GM19468 (cell line): Measurements from ENCODE around the gene ID2.

ENCODE experiments used
- ATAC-seq: cut with Tn5 transposase; IDR thresholded peaks from one replicate; pipeline ENCODE4 v1.9.1; 2021; ENCODE audit warnings: mild to moderate bottlenecking, moderate library complexity, moderate number of reproducible peaks; ENCODE audit not compliant: unreplicated experiment; ENCODE audit errors: extremely low read depth

ID2 gene, protein sequence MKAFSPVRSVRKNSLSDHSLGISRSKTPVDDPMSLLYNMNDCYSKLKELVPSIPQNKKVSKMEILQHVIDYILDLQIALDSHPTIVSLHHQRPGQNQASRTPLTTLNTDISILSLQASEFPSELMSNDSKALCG

DNA sequence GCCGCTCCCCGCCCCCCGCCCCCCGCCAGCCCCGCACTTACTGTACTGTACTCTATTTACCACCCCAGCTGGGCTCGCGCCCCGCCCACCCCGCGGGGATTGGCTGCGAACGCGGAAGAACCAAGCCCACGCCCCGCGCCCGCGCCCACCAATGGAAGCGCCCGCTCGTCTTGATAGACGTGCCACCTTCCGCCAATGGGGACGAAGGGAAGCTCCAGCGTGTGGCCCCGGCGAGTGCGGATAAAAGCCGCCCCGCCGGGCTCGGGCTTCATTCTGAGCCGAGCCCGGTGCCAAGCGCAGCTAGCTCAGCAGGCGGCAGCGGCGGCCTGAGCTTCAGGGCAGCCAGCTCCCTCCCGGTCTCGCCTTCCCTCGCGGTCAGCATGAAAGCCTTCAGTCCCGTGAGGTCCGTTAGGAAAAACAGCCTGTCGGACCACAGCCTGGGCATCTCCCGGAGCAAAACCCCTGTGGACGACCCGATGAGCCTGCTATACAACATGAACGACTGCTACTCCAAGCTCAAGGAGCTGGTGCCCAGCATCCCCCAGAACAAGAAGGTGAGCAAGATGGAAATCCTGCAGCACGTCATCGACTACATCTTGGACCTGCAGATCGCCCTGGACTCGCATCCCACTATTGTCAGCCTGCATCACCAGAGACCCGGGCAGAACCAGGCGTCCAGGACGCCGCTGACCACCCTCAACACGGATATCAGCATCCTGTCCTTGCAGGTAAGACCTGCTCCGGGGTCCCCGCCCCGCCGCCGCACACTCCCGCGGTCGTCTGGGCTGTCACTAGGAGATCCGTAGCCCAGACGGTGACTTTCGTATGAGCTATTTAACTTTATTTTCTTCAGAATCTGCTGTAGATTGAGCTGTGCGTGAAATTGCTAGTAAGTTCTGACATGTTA is at the start of gene ID2:
ID2 (plus strand) TSS at position 271 of the 907 bp plus-strand sequence; CDS start at position 381, 110 bp downstream.
- peak; percentile 57 for ATAC-seq

DNA sequence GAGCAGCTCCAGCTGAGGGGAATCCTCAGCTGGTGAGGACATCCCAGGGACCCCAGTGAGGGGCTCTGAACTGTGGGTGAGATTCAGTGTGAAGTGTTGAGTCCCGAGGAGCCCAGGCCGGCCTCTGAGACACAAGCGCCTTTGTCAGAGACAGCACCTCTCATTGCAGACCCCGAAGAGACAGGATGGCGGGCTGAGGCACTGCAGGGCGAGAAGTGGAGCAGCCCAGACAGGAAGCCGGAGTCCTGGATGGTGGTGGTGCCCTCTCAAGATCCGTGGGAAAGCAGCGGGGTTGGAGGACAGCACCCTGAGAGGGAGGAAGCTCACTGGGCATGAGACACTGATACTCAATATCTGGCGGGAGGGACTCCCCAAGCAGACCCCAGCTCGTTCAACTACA is 49.1 kb upstream of the ID2 start:
- no peak for ATAC-seq

DNA sequence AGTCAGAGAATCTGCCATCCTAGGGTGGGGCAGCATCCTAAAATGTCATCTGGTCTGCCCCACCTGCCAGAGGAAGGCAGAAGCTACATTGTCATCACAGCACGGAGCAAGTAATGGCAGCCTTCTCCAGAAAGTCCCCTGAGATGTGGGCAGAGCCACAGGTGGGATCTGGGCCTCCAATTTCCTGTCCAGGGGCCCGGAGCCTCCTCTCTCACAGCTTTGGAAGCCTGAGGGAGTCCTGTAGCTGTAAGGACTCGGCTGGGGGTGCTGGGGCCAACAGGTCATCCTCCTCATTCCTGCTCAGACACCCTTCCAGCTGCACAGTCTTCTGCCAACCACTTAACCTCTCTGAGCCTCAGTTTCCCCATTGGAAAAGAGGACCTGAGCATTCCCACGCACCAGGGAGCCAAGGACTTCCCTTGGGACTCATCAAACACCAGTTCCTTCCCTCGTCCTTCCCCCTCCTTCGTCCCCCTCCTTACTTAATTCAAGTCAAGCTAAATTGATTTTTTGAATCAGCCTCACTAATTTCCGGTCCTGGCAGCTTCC is 48.6 kb upstream of the ID2 start:
- ATAC-seq = no peak

DNA sequence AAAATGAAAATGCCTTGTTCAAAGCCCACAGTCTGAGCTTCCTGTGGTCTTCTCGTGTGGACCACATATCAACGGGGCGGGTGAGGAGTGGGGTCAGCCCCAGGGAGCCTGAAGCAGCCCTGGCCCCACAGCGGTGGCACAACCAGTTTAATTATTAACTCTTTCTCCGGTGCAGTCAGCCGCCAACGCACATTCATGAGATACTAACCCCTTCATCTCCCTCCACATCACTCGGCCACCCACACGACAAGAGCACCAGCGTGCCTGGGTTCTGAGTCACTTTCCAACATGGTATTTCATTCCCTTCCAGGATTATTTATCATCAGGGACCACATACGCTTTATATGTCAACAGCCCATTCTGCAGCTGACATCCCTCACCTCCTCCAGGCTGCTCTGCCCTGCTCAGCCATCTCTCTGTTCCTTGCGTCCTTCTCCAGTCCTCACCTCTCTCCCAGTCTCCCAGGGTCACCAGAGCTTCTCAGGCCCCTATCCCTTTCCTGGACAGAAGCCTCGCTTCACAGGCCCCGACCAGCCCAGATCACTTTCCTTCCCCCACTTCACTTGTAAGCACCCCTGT is 48.0 kb upstream of the ID2 start:
- no peak for ATAC-seq

DNA sequence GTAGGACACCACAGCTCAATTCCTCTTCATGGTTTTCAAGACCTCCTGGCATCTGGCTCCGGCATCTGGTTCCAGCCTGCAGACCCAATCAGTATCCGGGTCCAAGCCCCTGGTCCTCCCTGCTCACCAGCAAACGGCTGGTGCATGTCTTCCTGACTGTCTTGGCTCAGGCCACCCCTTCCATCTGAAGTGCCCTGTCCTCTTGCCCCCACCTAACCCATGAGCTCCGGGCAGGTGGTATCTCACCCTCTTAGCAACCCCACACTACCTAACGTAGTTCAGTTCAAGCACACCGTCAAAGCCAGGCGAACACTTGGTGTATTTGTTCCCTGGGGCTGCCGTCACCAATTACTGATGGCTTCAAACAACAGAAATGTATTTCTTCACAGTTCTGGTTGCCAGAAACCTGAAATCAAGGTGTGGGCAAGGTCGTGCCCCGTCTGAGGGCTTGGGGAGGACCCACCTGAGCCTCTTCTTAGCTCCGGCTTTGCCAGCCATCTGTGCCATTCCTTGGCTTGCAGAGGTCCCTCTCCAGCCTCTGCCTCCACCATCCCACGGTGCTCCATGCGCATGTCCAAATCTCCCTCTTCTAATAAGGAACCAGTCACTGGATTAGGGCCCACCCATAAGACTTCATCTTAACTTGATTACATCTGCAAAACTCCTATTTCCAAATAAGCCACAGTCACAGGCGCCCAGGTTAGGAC is 47.2 kb upstream of the ID2 start:
- no peak for ATAC-seq

DNA sequence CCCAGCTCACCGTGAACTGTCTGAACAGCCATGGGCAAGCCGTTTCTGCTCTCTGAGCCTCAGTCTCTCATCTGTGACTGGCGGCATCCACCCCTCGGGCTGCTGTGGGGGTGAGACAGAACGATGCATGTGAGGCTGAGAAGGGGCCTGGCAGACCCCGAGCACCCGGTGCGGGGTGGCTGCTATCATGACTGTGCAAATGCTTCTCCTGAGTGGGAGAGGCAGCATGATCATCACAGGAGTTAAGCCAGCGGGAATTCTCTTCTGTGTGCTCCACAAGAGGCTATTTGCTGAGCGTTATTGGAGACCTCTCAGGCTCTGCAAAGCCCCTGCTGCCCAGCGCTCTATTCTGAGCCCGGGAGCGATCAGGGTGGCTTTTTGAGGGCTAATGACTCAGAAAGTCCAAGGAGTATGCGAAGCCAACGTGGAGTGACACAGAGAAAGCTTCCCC is 45.8 kb upstream of the ID2 start:
- ATAC-seq = no peak

DNA sequence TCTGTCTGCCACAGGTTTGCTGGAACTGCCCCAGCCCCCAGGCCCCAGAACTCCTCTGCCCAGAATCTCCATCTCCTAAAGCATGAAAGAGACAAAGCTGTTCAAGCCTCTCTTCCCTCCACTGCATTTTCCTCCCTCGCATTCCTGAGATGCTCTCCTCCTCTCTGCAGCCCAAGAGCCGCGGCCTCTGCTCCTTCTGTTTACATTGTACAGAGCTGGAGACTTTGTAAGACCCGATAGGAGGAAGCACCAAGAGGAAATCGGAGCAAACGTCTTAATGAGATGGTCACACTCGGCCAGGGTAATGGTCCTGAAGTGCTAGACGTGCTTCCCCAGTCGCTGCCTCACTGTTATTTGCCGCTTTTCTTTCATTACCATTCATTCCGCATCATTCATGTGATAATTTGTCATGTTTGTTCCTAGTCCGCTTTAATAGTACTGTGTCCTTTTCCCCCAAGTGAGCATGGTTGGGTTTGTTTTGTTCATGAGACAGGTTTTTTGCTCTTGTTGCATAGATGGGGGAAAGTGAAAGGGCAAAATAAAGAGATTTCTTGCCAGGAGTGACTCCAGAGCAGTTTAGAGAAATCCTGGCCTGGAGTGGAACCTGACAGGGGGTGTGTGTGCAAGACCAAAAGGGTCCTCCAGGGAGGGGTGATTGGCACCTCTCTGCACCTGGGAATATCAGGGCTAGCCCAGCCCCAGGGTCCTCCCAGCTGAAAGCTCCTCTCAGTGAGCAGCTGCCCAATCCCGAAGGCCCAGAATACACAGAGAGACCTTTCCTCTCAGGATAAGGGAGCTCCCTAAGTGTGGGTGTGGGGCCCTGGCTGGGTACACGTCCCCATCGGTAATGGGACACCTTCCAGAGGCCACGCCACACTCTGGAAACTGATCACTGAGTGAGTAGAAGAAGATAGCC is 44.9 kb upstream of the ID2 start:
- ATAC-seq = no peak

DNA sequence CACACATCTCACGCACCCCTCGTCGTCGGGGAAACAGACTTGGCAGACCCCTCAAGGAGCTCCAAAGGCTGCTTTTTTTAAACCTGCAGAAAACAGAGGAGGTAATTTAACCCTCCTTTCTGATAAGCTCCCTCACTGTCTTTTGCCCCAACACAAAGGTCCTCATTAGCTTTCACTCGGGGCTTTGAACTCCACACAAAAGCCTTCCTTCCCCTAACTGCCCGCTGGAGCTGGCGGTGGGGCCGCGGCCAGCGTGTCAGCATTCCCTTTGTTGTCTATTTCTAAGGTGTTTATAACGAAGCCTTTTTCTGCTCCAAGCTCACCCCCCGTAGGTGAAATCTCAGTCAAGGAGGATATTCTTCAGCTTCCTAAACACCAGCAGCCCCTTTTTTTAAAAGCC is 43.5 kb upstream of the ID2 start:
- no peak for ATAC-seq

DNA sequence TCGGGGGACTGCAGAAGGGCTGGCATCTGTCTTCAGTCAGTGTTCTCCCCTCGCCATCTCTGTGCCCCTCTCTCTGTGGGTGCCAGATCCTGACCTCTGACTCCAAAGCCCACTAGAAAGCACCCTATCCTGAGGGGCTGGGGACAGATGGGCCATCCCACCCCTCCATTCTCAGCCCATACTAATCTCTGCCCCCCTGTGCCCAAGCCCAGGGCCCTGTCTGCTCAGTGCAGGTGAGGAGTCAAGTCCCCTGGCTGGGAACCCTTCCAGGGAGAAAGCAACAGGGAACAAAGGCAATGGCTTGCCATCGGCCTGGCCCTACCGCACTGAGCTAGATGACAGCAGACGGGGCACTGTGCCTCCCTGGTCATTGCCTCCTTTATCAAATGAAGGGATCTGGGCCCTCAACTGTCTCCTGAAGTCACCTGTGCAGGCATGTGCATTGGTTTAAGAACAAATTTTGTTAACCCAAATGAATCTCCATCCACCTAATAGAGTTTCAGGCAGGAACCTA is 42.7 kb upstream of the ID2 start:
- no peak for ATAC-seq

DNA sequence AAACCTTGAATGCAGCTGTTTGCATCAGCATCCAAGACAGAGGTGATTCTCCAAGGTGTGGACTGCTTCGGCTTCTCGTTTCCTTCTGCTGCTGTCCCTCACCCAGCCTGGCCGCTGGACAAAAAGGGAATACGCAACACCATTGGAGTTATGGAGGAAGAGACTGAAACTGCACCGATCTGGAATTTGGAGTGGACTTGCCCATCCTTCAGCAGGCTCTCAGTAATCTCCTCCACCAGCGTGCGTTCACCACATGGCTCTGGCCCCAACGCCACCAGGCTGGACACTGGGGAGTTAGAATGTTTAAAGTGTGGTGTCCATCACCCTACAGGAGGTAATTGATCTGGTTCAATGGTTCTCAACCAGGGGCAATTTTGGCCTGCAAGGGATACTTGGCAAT is 41.4 kb upstream of the ID2 start:
- ATAC-seq = no peak

DNA sequence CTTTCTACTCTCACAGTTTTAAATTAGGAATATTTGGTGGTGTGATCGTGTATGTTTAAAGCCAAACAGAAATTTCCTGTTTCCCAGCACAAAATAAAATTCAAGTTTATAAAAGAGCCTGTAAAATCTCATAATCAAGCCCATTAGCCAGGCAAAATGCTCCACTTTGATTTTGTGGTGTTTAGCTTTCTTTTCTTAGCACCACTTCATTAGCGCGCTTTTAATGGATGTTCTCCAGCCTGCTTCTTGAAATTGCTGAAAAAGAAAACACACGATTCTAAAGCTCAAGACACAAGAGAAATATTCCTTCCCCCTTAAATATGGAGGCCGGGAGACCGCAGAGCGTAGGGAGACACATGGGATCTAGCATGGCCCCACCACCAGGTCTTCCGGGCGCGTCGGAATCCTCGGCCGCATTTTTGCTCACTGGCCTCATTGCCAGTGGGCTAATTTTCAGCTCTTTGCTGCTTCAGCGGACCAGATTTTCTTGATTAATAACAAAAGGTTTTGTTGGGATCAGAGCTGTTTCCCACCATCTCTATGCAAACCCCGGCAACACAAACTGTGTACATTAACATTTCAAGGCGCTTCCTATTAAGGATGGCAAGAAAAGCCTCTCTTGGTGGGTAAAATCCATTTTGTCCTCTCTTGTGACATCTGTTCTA is 40.4 kb upstream of the ID2 start:
- ATAC-seq = no peak

DNA sequence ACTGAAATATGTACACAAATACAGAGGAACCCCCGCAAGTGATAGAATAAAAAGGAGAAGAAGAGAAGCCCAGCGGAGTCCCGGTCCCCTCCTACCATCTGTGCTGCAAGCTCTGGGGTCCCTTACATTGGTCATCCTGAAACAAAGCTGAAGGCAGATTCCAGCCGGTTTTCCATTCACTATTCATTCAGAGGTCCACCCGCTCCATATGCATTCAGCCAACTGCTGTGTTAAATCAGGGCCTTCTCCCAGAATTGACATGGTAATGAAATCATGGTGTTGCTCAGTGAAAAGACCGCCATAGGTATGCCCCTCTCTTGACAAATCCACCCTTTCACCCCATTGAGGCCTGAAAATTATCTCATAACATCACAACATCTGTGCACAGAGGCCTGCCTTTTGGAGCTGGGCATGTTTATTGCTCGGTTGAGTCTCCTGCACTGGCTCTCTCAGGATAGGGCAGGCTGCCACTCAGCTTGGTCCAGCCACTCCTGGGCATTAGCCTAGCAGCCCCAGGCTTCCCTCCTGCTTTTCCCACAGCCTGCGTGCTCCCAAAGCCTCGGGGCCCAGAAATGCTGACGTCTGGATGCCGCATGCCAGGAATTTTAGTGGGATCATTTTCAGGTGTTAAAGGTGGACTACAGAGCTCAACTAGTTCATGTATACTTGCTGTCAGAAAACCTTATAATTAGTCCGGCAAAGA is 39.3 kb upstream of the ID2 start:
- ATAC-seq = no peak

DNA sequence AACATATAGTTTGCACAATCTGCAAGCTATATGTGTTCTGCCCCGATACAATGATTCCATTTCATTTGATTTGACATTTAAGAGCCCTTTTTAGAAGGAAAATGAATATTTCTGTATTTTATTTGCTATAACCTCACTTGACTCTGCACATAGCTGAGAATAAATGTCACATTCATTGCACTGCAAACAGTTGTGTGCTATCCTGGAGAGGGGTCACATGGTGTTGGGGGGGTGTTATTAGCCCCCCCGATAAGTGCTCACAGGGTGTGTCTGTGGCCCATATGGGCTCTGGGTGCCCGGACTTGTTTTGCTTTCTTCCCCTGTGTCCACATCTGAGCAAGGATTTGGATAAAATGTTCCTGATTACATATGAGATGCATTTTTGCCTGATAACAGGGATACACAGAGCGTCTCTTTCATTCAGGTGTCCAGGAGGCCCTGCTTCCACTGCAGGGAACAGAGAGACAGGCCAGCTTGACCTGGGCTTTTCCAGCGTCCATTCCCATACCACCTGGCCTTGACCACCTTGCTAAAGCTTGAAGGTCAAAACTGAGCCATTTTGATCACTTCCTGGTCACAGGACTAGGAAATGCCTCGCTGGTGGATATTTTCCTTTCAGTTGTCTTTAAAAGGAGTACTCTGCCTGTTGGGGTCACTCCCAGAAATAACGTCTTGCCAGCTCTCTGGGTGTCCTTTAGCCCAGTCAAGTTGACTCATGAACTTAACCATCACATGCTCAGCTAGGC is 38.4 kb upstream of the ID2 start:
- no peak for ATAC-seq

DNA sequence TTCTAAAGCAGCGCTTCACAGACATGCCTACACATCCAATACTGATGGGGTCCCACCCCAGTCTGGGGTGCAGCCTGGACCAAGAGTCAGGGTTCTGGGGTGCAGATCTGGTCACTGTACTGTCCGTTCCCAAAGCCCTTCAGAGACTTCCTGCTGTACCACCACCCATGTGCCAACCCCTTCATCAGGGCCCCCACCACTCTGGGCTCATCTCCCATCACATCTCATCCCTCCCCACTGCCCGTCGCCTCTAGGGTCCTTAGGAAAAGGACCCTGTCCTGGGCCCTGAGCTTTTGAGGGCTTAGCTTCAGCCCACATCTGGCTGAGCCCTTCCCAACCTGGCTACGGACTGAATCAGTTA is 37.9 kb upstream of the ID2 start:
- ATAC-seq = no peak

DNA sequence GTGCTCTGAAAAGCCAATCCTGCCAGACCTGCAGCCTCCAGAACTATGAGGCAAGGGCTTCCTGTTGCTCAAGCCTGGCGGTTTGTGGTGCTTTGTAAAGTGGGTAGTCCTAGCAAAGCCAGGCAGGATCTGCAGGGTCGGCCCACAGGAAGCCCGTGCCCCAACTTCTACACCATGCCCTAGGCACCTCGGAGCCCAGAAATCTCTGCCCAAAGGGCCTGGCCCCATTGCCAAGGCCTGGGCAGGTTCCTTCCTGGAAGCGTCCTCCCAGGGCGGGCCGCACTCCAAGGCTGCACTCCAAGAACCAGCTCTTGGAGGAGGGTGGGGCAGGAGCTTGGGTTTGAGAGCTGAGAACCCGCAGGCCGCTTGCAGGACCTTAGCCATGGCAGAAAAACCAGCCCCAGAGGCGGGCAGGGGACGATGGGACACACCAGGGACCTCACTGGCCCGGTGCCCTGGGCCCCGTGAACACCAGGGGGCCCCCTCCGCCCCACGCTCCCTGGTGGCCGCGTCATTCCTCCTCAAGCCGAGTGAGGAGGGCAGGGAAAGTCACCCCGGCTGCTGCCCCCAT is 37.2 kb upstream of the ID2 start:
- no peak for ATAC-seq

DNA sequence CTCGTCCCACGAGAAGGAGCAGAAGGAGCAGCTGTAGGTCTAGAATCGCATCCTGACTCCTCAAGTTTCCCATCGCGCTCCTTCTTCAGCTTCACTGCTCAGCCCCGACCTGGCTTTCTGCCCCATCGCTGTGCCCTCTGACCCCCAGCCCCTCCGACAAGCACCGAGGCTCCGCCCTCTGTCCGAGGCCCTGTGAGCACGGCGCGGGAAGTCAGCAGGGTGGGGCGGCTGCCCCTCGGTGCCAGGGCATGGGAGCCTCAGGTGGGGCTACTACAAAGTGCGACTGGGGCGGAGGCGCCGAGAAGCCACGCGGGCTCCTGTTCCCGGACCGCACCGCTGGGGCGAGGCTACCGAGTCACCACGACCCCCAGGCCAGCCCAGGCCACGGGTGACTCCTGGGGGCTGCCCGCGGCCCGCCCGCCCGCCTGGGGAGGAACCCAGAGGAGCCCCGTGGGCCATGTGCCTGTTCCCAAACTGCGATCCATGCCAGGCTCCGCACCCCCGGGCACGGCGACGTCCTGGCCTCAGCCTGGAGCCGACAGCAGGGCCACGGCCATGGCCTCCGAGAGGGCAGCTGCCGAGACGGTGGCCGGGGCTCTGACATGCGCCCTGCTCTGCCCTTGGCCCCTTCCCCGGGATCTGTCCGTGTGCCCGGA is 36.6 kb upstream of the ID2 start:
- ATAC-seq = no peak
